K562 (cell line): ENCODE results near the gene NECTIN4. TPM values are rescaled to one million over a fixed set of nuclear protein-coding genes. Genes with fewer than 3 reads are reported as not detected.
A peak's percentile ranks its signal among the peaks of the same experiment; 100 is the strongest.

Experiments
- AFF1 ChIP-seq, 2 experiments: fragments of 450-650 bp; IDR thresholded peaks; 2 replicates each; pipeline ENCODE4 v1.6.1; 2018; ENCODE audit warnings: mild to moderate bottlenecking in 2 of 2, low read depth in 1 of 2; ENCODE audit not compliant: partially characterized antibody in 2 of 2
- BCL6 ChIP-seq: fragments of 250-450 bp; sonication (Bioruptor Pico); IDR thresholded peaks from 2 replicates; pipeline ENCODE4 v1.4.0; 2020
- BRD4 ChIP-seq: fragments of 200-600 bp; sonication (generic); IDR thresholded peaks from 2 replicates; pipeline ENCODE4 v1.6.1; 2017; ENCODE audit warnings: inconsistent platforms
- CBX3 ChIP-seq, 2 experiments: IDR thresholded peaks; 1 replicate in 1 of 2; 2 replicates in 1 of 2; pipeline ENCODE4 v1.6.1; 2012; ENCODE audit warnings: inconsistent platforms in 2 of 2, low read length in 2 of 2, borderline replicate concordance in 1 of 2, control low read depth in 1 of 2
- DIDO1 ChIP-seq: fragments of 450-650 bp; IDR thresholded peaks from 2 replicates; pipeline ENCODE4 v1.6.1; 2016; ENCODE audit warnings: low read depth, missing biosample characterization, missing genetic modification characterization
- KHSRP ChIP-seq: fragments of 450-650 bp; IDR thresholded peaks from 2 replicates; pipeline ENCODE4 v1.6.1; 2017
- POU5F1 ChIP-seq: fragments of 150-350 bp; IDR thresholded peaks from 2 replicates; pipeline ENCODE4 v1.6.1; 2014; ENCODE audit warnings: borderline replicate concordance, low read length, low read depth, mild to moderate bottlenecking; ENCODE audit not compliant: partially characterized antibody
- RBM25 ChIP-seq: fragments of 200-400 bp; formaldehyde crosslinking; IDR thresholded peaks from 2 replicates; pipeline ENCODE4 v1.6.1; 2018; ENCODE audit warnings: low read length, low read depth, moderate library complexity; ENCODE audit not compliant: severe bottlenecking
- RFX1 ChIP-seq: fragments of 450-650 bp; IDR thresholded peaks from 2 replicates; pipeline ENCODE4 v1.6.1; 2016; ENCODE audit warnings: mild to moderate bottlenecking, moderate library complexity
- SMARCE1 ChIP-seq: fragments of 450-650 bp; IDR thresholded peaks from 2 replicates; pipeline ENCODE4 v1.7.1; 2016; ENCODE audit warnings: mild to moderate bottlenecking
- TCFL5 ChIP-seq: fragments of 250-450 bp; sonication (Bioruptor Pico); conservative IDR thresholded peaks from 2 replicates; pipeline ENCODE4 v1.6.1; 2021; ENCODE audit warnings: mild to moderate bottlenecking, moderate library complexity, matching md5 sums
- ZNF121 ChIP-seq: sonication (generic); formaldehyde crosslinking; conservative IDR thresholded peaks from 2 replicates; pipeline ENCODE4 v1.8.0; 2022; ENCODE audit warnings: missing genetic modification reagents
- ZNF224 ChIP-seq: sonication (generic); formaldehyde crosslinking; IDR thresholded peaks from 2 replicates; pipeline ENCODE4 v1.8.0; 2022; ENCODE audit warnings: mild to moderate bottlenecking, missing genetic modification reagents
- ZNF384 ChIP-seq: IDR thresholded peaks from 2 replicates; pipeline ENCODE4 v1.6.1; 2012; ENCODE audit warnings: low read depth, low read length, improper control_type of control experiment
- ZNF830 ChIP-seq: fragments of 250-450 bp; sonication (Bioruptor Pico); IDR thresholded peaks from 2 replicates; pipeline ENCODE4 v1.5.0; 2021; ENCODE audit warnings: mild to moderate bottlenecking
- polyA plus RNA-seq, 8 experiments: library from polyadenylated mRNA; depleted of rRNA in 4 of 8; stranded (reverse) in 5 of 8; unstranded in 3 of 8; fragments of >200 nt; fragmentation: Nextera tagmentation in 2 of 8; fragmentation: Illumina TruSeq in 1 of 8; extraction: Ambion mirVana in 2 of 8; extraction: Trizol in 1 of 8; gene quantifications; 2 replicates each; pipeline versions ENCODE4 v1.2.1 to v1.2.3, GENCODE V29; 2011 to 2014; ENCODE audit warnings: inconsistent platforms in 1 of 8, missing spikeins in 1 of 8
- total RNA-seq, 7 experiments: library from RNA; depleted of rRNA in 6 of 7; stranded (reverse); fragments of >200 nt in 6 of 7; fragmentation: Illumina TruSeq in 2 of 7; extraction: Trizol in 2 of 7; gene quantifications; 2 replicates each; pipeline versions ENCODE4 v1.2.1 to v1.2.3, GENCODE V29; 2011 to 2021; ENCODE audit warnings: low replicate concordance in 1 of 7
- TF ChIP-seq, protein P1 (sequence below): fragments of 450-650 bp; IDR thresholded peaks from 2 replicates; pipeline ENCODE4 v1.6.1; 2016; ENCODE audit warnings: low read depth

NECTIN4 gene
- total and polyA plus RNA-seq, 9 of the 15 experiments (the other 6 are each of a cell fraction or from before 2014, with no cell fraction given): 0.01 to 0.09 TPM; not detected in 7

DNA sequence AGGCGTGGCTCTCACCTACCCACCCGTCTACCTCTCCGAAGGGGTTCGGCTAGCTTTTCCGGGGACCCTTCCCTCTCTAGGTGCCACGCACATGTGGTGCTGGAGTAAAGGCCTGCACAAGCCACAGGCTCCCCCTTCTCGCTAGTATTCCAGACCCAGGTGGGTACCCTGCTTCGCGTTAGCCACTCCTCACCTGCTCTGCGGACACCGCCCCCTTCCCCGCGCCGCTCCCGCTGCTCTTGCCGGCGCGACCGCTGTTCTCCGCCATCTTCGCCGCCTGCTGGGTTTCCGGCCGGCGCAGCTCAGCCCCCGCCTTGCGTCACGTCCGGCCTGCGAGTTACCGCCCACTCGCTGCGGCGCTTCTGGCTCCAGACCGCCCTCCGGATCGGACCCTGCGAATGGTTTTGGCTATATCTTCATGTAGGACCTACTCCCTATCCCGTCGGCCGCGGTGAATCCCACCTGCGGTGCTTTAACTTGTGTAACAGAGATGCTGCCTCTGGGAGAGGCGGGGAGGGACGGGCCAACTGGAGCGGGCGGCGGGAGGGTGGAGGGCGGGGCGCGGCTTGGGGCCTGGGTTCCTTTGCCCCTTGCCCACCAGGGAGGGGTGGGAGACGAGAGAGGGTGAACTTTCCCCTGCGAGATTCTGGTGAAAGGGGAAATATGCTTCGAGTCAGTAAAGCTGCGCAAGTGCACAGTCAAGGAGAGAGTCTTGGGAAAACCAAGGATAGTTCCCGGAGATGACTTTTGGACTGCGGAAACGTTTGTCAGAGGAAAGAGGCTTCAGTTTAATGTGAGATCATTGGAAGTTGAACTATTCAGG lies 28.6 kb upstream of the NECTIN4 start, which contains the start of the genes NIT1 and PFDN2 (continued):
- TF ChIP-seq ZNF830 (CRISPR knock-in tag) (peak; percentile 61; the same call in 1 of the 2 replicates), RBM25 (no peak), KHSRP (no peak), SMARCE1 (no peak), CBX3 (IDR thresholded peaks at IDR 0.05; ENCODE audit: borderline replicate concordance in 1 of 2, low read length in 2 of 2) (no peak), ZNF121 (CRISPR knock-in tag) (no peak), AFF1 (IDR thresholded peaks at IDR 0.05; ENCODE audit: low read depth in 1 of 2, partially characterized antibody in 2 of 2) (no peak), BRD4 (0 out of 2 replicates have a peak, but pooled peaks have one; percentile 55), DIDO1 (tag) (no peak), BCL6 (CRISPR knock-in tag) (no peak), RFX1 (no peak), TCFL5 (no peak), ZNF384 (no peak), ZNF224 (0 out of 2 replicates have a peak, but pooled peaks have one; percentile 74), POU5F1 (no peak)
- TF ChIP-seq, protein P1, sequence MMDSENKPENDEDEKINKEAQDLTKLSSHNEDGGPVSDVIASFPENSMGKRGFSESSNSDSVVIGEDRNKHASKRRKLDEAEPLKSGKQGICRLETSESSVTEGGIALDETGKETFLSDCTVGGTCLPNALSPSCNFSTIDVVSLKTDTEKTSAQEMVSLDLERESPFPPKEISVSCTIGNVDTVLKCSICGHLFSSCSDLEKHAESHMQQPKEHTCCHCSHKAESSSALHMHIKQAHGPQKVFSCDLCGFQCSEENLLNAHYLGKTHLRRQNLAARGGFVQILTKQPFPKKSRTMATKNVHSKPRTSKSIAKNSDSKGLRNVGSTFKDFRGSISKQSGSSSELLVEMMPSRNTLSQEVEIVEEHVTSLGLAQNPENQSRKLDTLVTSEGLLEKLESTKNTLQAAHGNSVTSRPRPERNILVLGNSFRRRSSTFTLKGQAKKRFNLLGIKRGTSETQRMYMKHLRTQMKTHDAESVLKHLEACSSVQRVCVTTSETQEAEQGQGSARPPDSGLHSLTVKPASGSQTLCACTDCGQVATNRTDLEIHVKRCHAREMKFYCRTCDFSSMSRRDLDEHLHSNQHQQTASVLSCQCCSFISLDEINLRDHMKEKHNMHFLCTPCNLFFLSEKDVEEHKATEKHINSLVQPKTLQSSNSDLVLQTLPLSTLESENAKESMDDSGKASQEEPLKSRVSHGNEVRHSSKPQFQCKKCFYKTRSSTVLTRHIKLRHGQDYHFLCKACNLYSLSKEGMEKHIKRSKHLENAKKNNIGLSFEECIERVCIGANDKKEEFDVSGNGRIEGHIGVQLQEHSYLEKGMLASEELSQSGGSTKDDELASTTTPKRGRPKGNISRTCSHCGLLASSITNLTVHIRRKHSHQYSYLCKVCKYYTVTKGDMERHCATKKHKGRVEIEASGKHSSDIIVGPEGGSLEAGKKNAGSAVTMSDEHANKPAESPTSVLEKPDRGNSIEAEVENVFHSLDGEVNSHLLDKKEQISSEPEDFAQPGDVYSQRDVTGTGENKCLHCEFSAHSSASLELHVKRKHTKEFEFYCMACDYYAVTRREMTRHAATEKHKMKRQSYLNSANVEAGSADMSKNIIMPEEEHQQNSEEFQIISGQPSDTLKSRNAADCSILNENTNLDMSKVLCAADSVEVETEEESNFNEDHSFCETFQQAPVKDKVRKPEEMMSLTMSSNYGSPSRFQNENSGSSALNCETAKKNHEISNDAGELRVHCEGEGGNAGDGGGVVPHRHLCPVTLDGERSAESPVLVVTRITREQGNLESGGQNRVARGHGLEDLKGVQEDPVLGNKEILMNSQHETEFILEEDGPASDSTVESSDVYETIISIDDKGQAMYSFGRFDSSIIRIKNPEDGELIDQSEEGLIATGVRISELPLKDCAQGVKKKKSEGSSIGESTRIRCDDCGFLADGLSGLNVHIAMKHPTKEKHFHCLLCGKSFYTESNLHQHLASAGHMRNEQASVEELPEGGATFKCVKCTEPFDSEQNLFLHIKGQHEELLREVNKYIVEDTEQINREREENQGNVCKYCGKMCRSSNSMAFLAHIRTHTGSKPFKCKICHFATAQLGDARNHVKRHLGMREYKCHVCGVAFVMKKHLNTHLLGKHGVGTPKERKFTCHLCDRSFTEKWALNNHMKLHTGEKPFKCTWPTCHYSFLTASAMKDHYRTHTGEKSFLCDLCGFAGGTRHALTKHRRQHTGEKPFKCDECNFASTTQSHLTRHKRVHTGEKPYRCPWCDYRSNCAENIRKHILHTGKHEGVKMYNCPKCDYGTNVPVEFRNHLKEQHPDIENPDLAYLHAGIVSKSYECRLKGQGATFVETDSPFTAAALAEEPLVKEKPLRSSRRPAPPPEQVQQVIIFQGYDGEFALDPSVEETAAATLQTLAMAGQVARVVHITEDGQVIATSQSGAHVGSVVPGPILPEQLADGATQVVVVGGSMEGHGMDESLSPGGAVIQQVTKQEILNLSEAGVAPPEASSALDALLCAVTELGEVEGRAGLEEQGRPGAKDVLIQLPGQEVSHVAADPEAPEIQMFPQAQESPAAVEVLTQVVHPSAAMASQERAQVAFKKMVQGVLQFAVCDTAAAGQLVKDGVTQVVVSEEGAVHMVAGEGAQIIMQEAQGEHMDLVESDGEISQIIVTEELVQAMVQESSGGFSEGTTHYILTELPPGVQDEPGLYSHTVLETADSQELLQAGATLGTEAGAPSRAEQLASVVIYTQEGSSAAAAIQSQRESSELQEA: no peak
